NCI-H526 treated with DMSO at 0.1 percent for 48 hours (cell line): ENCODE measurements around the gene STK16.
"Not testable (repeated sequence)": the region's sequence is repeated elsewhere in the genome, so short reads cannot be mapped to it uniquely, and the experiment has no call there.

Experiments
- DNase-seq: peaks from one replicate; lab custom pipeline; 2025; lab: John Stamatoyannopoulos, UW

STK16 gene

DNA sequence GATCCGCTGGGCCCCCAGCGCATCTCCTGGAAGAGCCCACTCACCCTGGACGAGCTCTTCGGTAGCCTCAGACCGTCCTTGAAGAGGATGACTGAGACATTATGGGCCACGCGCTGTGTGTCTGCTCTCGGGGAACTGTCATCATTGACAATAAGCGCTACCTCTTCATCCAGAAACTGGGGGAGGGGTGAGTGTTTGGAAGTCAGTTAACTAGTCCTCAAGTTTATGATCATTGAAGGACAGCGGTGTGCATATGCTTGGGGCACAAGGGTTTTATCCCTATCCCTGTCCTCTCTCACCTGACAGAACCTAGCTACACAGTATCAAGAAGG, 586 bp downstream of the STK16 start:
- DNase-seq: no peak

DNA sequence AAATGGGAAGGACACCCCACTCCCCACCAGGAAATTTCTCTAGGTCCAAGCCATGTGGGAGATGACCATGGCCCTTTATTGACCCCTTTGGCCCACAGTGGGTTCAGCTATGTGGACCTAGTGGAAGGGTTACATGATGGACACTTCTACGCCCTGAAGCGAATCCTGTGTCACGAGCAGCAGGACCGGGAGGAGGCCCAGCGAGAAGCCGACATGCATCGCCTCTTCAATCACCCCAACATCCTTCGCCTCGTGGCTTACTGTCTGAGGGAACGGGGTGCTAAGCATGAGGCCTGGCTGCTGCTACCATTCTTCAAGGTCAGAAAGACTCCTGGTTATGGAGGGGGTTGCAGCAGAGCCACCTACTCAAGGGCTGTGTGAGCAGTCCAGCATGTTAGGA, 1.3 kb downstream of the STK16 start:
- DNase-seq: no peak

DNA sequence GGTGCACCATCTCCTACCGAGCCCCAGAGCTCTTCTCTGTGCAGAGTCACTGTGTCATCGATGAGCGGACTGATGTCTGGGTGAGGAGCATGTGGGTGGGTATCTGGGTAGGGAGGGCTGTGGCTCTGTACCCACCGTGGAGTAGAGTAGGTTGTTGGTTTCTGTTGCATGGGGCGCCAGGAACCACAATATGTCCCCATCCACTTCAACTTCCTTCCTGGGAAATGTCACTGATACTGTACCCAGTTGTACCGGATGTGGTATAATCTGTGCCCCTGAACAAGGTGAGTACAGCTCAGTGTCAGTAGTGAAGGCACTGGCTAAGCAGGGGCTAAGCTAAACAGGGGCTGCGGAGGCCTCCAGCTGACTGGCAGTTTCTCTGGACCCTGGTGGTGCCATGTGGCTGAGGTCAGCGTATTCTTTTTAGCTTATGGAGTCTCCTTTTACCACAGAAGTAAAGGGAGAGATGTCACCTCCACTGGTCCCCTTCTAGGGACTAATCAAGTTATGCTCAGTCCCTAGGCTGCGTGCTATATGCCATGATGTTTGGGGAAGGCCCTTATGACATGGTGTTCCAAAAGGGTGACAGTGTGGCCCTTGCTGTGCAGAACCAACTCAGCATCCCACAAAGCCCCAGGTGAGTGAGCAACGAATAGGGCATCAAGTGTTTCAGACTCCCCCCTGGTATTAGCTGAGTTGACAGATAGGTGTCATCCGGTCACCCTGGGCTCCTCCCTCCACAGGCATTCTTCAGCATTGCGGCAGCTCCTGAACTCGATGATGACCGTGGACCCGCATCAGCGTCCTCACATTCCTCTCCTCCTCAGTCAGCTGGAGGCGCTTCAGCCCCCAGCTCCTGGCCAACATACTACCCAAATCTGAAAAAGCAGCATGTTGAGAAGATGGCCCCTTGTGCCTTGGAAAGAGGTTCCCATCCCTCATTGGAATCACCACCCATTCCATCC, 2.7 kb downstream of the STK16 start:
- no peak for DNase-seq

DNA sequence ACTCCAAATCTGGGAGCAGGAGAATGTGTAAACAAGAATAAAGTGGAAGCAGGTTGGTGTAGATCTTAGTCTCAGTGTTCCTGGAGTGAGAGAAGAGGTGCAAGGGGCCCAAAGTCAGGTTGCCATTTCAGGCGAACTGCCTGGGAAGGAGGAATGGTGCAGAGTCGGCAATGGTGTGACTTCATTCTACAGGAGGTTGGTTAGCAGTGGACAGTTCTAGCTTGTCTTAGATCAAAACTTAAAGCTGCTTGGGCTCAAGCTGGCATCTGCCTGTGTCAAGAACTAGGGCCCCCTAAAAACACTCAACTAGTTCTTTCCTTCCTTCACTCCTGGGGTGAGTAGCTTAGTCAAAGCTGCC, 3.5 kb downstream of the STK16 start:
- DNase-seq: no peak

DNA sequence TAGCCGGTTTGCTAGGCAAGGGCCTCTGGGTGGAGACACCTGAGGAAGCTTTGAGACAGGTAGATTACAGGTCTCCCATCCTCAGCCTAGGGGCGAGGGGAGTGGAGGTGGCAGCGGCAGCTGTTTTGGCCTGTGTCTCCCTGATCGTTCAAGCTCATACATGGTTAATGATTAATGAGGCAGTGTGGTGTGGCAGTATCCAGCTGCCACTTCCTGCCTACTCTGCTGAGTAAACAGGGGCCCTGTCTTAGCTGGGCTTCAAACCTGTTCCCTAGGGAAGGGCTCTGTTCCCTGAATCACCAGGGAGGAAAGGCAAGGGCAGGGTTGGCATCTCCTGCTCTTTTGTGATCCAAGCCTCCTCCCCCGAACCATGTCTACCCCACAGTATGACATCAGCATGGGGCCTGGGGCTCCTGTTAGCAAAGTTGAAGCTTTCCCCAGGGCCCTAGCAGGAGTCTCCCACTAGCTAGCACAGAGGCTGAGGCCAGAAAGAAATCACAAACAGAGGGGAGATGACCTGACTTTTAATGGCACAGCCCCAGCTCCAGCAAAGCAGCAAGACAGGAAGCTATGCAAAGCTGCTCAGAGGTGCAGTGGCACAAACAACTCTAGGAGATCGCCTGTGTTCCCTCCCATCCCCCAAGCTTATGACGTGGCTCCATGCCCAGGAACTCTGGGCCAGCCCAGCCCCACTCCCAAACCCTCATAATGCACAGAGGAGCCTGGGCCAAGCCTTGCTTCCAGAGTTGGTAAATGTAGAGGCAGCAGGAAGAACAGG, 4.1 kb downstream of the STK16 start:
- DNase-seq: peak; percentile 90

DNA sequence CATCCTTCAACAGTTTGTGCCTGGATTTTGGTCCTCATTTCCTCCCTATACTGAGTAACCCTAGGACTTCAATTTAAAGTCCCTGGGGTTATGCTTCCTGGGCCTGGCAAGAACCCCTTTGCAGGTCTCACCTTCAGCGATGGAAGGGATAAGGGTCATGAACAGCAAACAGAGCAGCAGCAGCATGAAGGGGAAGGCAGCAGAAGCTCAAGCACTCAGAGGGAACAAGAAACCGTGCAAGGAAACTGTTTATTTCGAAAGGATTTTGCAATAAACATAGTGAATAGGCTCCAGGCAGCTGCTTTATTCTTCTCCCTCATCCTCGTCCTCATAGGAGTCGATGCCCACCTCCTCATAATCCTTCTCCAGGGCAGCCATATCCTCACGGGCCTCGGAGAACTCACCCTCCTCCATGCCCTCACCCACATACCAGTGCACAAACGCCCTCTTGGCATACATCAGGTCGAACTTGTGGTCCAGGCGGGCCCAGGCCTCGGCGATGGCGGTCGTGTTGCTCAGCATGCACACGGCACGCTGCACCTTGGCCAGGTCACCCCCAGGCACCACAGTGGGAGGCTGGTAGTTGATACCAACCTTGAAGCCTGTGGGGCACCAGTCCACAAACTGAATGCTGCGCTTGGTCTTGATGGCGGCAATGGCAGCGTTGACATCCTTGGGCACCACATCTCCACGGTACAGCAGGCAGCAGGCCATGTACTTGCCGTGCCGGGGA, 4.9 kb downstream of the STK16 start:
- no peak for DNase-seq

DNA sequence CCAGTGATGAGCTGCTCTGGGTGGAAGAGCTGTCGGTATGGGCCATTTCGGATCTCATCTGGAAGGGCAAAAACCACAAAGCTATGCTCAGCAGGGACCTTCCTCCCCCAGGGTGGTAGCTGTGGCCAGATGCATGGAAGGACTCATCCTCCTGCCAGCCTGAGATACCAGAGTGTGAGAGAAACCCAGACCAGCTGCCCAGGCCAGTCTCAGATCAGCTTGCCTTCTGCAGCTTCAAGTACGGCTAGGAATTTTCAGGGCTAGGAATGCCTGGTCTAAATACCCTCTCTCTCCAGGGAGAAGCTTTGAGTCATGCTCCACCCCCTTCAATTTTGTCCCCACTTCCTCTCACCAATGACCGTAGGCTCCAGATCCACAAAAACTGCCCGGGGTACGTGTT, 6.4 kb downstream of the STK16 start:
- no peak for DNase-seq

DNA sequence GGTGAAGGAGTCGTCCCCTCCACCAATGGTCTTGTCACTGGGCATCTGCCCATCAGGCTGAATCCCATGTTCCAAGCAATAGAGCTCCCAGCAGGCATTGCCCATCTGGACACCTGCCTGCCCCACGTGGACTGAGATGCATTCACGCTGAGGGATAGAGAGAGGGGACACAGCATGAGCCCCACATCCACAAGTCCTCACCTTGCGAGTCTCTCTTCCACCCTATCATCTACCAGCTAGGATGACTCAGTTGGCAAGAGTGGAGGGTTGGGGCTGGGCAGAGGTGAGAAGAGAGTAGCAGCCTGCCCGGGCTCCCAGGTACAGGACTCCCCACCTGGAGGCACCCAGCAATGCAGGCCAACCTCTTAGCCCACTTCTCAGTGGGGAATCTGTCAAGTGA, 6.8 kb downstream of the STK16 start:
- no peak for DNase-seq

DNA sequence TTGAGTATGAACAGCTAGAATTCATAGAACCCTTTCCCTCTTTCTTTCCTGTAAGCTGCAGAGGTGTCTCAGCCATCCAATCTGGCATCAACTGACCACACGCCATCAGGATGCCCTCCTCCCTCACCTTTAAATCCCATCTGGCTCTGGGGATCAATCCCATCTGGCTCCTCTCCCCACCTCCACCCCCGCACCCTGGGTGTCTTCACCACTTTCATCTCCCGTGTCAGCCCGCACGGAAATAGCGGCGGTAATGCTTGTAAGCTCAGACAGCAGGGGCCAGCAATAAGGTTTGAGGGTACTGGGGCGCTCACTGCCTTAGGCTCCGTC, 7.3 kb downstream of the STK16 start:
- DNase-seq: no peak

DNA sequence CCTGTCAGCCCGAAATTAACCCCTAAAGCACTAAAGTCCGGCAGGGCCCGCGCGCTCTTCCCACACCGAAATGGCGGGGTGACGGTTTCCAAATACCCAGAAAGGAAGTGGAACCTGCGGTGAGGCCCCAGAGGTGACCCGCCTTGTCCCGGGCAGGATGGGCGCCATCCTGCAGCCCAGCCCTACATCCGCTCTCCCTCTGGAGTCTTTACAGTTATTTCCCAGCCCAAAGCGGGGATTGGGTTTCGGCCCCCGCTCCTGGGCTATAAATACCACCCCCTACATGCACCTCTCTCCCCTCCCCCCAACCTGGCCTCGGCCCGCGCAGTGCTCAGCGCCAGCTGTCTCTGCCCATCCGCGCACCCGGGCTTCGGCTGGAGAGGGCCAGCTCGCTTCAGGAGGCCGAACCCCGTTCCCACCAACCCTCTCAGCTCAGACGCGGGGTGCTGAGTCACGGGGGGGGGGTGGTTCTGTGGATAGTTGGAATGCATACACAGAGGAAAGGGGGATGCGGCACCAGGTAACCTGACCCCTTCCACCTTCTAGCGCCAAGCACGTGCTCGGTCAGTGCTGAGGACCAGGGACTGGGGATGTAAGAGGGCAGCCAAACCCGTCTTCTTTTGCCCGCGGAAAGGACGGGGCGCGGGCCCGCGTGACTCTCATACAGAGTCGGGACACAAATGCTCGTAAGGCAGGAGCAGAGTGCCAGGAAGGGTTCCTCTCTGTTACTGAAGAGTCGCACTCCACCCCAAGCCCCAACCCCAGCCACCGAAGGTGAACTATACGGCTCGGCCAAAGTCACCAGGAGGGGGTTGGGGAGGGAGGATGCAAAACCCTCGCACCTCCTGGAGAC, 7.8 kb downstream of the STK16 start, which contains the start of gene TUBA4B:
TSS of gene TUBA4B (plus strand) at position 344 of the 853 bp plus-strand sequence. CDS start at position 509, 165 bp downstream.
- DNase-seq: no peak

DNA sequence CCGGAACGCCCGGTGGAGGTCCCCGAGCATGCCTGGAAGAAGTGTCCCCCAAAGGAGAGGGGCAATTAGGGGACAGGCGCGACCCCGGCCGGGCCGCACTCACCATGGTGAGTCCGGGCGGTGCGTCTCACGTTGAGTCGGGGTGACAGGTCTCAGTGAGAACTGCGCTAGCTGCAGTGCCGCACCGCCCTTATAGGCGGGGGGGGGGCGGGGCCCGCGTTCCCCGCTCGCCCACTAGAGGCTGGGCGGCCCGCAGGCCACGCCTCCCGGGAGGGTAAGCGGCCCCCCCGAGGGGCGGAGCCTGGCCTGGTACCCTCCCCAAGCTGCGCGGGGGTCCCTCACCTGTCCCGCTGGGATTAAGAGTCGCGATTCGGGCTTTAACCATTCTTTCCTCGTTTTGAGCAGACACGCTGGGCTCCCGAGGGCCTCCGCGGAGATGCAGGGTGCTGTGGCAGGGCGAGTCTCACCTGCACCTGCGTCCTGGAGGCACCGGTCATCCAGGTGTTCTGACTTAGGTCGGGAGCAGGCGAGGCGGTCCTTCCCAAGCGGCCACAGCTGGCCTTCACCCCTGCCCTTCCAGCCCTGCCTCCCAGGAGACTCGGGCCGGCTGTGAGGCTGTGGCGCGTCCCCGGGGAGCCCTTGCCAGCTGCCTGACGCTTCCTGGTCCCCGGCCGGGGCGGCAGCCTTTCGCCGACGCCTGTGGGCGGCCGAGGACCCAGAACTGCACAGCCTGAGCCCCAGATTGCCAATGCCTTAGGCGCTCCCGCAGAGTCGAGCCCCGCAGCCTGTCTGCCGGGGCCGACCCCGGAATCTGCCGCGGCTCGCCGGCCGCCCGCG, 8.7 kb downstream of the STK16 start, which contains the start of gene TUBA4A:
TSS of gene TUBA4A (minus strand) at position 166 of the 837 bp plus-strand sequence. CDS start at position 106, 60 bp downstream.
- peak; percentile 60 for DNase-seq

DNA sequence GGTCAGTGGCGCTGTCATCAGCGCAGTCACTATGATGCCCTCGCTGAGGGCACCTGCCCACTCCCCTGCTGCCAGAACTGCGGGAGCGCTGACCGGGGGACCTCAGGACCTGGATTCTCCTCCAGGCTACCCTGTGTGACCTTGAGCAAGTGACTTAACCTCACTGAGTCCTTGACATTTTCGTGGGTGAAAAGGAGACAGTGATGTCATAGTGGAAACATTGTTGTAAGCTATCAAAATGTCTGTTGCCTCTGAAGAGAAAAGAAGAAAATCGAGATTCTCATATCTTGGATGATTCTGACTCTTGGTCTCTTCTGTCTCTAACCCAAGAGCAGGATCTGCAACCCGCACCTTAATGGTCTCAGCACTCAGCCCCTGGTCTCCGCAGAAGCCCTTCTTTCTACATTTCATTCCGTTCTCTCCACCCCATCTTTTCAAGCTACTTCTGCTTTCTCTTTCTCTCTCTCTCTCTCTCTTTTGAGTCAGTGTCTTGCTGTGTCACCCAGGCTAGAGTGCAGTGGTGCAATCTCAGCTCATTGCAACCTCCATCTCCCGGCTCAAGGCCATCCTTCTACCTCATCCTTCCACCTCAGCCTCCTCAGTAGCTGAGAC, 9.4 kb downstream of the STK16 start:
- DNase-seq: no peak

DNA sequence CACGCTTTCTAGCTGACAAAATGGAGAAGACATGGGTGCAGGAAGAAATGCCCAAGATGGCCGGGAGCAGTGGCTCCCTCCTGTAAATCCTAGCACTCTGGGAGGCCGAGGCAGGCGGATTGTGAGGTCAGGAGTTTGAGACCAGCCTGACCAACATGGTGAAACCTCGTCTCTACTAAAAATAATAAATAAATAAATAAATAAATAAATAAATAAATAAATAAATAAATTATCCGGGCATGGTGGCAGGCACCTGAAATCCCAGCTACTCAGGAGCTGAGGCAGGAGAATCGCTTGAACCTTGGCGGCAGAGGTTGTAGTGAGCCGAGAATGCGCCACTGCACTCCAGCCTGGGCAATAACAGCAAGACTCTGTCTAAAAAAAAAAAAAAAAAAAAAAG, 13.7 kb downstream of the STK16 start:
- not testable (repeated sequence) for DNase-seq

DNA sequence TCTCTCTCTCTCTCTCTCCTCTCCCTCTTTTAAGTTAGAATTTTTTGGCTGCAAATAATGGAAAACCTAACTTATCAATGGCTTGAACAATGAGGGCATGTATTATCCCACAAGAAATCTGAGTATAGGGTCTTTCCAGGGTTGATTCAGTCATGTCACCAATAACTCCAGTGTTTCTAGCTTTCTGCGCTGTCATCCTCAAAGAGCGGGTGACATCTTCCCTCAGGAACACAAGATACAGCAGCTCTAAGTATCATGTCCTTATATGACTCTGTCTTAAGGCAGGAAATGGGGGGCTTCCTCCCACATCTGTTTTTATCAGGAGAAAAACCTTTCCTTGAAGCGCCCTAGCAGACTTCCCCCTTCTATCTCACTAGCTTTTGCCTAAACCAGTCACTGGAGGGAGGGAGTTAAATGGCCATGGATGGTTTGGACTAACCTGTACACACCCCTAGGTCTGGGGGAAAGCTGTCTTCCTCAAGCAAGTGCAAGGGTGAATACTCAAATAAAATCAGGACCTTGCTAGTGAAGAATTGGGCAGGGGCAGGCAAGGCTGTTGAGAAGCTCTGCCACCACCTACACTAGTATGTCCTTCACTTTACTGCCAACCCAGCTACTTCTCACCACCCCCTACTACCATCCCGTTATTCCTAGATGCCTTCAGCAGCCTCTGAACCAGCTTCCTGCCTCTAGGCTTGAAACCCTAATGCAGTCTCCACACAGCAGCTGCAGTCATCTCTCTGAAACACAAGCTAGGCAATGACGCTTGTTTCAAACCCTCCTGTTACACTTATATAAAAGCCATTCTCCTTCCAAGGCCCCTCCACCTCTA, 16.0 kb downstream of the STK16 start:
- DNase-seq: no peak

DNA sequence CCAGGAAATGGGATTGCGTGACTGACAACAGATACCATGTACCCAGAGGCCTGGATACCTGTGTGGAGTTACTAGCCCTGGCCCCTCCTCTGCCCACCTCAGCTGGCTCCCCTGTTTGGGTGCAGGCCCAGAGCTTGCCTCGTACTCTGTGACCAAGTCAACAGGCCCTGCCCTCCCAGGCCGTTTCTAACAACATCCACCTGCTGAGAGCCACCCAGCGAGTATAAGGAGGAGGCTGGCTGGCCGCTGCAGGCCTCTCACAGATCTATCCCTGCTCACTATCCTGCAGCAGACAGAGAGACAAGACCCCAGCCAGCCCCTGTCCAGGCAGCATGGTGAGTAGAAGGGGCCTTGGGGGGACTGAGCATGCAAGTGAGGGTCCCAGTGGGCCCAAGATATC, 21.0 kb downstream of the STK16 start:
- DNase-seq: no peak

DNA sequence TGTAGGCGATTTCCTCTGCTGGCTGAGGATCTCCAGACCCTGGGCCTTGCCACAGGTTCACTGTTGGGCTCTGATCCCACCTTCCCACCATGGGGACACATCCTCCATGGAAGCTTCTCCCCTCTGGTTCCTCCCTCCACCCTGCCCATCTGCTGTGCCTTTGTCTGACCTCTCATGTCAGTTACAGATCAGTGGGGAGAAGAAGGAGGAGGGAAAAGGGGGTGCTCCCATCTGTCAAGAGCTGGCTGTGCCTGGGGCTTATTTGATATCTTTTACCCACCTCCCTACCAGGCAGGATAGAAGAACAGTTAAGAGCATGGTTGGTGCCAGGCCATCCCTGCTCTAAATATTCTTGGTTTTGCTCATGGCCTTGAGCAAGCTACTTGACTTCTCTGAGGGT, 21.6 kb downstream of the STK16 start:
- DNase-seq: no peak

DNA sequence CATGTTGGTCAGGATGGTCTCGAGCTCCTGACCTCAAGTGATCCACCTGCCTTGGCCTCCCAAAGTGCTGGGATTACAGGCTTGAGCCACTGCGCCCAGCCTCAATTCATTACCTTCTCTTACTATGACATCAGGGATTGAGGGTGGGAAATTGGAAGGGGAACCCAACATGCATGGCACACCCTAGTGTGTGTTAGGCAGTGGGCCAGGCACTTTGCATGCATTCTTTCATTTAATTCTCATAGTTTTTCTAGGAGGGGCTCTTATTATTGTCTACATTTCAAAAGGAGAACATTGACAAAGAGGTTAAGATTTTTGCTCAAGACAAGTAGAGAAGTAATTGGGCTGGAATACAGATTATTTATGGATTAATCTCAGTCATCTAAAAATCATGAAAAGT, 23.0 kb downstream of the STK16 start:
- DNase-seq: no peak

DNA sequence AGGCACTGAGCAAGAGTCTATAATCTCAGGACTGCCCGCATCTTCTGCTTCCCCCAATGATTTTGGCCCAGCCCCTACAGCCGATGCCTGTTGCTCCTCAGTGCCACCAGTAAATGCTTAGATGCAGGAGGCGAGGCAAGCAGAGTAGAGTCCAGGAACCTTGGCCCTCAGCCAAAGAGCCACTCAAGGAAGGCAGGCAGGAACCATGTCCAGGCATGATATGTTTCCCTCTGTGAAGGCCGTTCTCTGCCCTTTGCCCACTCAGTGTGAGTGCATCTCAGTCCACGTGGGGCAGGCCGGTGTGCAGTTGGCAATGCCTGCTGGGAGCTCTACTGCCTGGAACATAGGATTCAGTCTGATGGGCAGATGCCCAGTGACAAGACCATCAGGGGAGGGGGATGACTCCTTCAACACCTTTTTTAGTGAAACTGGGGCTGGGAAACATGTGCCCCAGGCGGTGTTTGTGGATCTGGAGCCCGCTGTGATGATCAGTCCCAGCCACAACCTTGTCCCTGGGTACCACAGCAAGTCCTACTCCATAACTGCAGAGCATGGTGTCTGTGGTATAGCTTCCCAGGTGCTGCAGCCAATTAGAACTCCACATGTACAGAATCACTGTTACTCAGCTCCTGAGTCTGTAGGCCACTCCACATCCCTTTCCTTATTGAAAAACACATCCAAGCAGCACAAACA, 24.2 kb downstream of the STK16 start:
- no peak for DNase-seq

DNA sequence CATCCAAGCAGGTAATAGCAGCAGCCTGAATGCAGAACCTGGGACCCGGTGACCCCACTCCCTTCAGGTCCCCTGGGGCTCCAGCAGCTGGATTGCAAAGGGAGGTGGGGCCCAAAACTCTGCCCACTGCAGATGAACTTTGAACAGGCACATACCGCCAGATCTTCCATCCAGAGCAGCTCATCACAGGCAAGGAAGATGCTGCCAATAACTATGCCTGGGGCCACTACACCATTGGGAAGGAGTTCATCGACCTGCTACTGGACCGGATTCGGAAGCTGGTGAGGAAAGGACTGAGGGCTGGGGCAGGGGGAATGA, 24.7 kb downstream of the STK16 start:
- no peak for DNase-seq
